GM23338 (cell line): ENCODE results near the gene PAPOLB. TPM values are rescaled to one million over a fixed set of nuclear protein-coding genes. Genes with fewer than 3 reads are reported as not detected.

ENCODE experiments used
- ATAC-seq: fragments of 200-7000 bp; cut with Tn5 transposase; 3 replicates; pipeline ENCODE4 v1.9.1; 2020
- DNase-seq: peaks from one replicate; pipeline ENCODE4 v3.0.0-alpha.2; 2015; ENCODE audit warnings: low spot score
- H2AFZ ChIP-seq: fragments of 200-600 bp; sonication (generic); 2 replicates; pipeline ENCODE4 v1.8.0; 2016; ENCODE audit warnings: antibody characterized with exemption, mild to moderate bottlenecking, moderate library complexity
- H3F3A ChIP-seq: fragments of 200-600 bp; sonication (generic); replicated peaks from 2 replicates; pipeline ENCODE4 v1.8.0; 2017; ENCODE audit warnings: antibody characterized with exemption, mixed run types, low read depth
- H3K27ac ChIP-seq: fragments of 200-600 bp; sonication (generic); 2 replicates; pipeline ENCODE4 v1.6.1; 2016; ENCODE audit warnings: low read depth
- H3K27me3 ChIP-seq: fragments of 200-600 bp; sonication (generic); 2 replicates; pipeline ENCODE4 v1.8.0; 2016; ENCODE audit warnings: mild to moderate bottlenecking, mixed run types, moderate library complexity; ENCODE audit not compliant: insufficient read depth
- H3K36me3 ChIP-seq: fragments of 200-600 bp; sonication (generic); 2 replicates; pipeline ENCODE4 v1.8.0; 2016; ENCODE audit warnings: mild to moderate bottlenecking; ENCODE audit not compliant: insufficient read depth
- H3K4me1 ChIP-seq: fragments of 200-600 bp; sonication (generic); 2 replicates; pipeline ENCODE4 v1.8.0; 2016; ENCODE audit warnings: mild to moderate bottlenecking, moderate library complexity; ENCODE audit not compliant: insufficient read depth
- H3K4me2 ChIP-seq: fragments of 200-600 bp; sonication (generic); 2 replicates; pipeline ENCODE4 v1.7.1; 2017; ENCODE audit warnings: mixed run types
- H3K4me3 ChIP-seq: fragments of 200-600 bp; sonication (generic); 2 replicates; pipeline ENCODE4 v1.6.1; 2016; ENCODE audit warnings: mixed run types
- H3K79me2 ChIP-seq: fragments of 200-600 bp; sonication (generic); replicated peaks from 2 replicates; pipeline ENCODE4 v1.8.0; 2017; ENCODE audit warnings: mild to moderate bottlenecking; ENCODE audit not compliant: insufficient read depth
- H3K9me2 ChIP-seq: fragments of 200-600 bp; sonication (generic); 2 replicates; pipeline ENCODE4 v1.8.0; 2017; ENCODE audit not compliant: insufficient read depth
- H4K20me1 ChIP-seq: fragments of 200-600 bp; sonication (generic); replicated peaks from 2 replicates; pipeline ENCODE4 v1.8.0; 2017; ENCODE audit warnings: mild to moderate bottlenecking; ENCODE audit not compliant: insufficient read depth
- H3K27ac Mint-ChIP-seq: 2 replicates; pipeline ENCODE4 v1.8.0; 2020; ENCODE audit warnings: inconsistent platforms, mild to moderate bottlenecking, moderate library complexity, mixed read lengths
- H3K27me3 Mint-ChIP-seq: 3 replicates; pipeline ENCODE4 v1.8.0; 2022; ENCODE audit warnings: low read depth, mild to moderate bottlenecking, moderate library complexity, mixed read lengths, inconsistent platforms; ENCODE audit not compliant: insufficient read depth, poor library complexity
- H3K36me3 Mint-ChIP-seq: 3 replicates; pipeline ENCODE4 v1.8.0; 2021; ENCODE audit warnings: low read depth, mild to moderate bottlenecking, inconsistent platforms, moderate library complexity, mixed read lengths
- H3K4me1 Mint-ChIP-seq: 3 replicates; pipeline ENCODE4 v1.8.0; 2020; ENCODE audit warnings: mild to moderate bottlenecking, inconsistent platforms, mixed read lengths
- H3K4me3 Mint-ChIP-seq: 3 replicates; pipeline ENCODE4 v1.8.0; 2021; ENCODE audit warnings: moderate library complexity, mild to moderate bottlenecking, inconsistent platforms, mixed read lengths
- H3K9me3 Mint-ChIP-seq: 3 replicates; pipeline ENCODE4 v1.8.0; 2020; ENCODE audit warnings: moderate library complexity, mild to moderate bottlenecking, inconsistent platforms, mixed read lengths
- CREB1 ChIP-seq: fragments of 250-450 bp; sonication (Bioruptor Pico); IDR thresholded peaks from 2 replicates; pipeline ENCODE4 v1.5.0; 2020; ENCODE audit warnings: low read depth, mild to moderate bottlenecking, moderate library complexity
- CTCF ChIP-seq, 2 experiments: fragments of 200-600 bp in 1 of 2; sonication (generic) in 1 of 2; conservative IDR thresholded peaks; 2 replicates each; pipeline versions ENCODE4 v1.5.1 to v1.6.1; 2016 to 2017; ENCODE audit warnings: antibody characterized with exemption in 2 of 2, low read depth in 2 of 2, mild to moderate bottlenecking in 2 of 2, moderate library complexity in 1 of 2
- REST ChIP-seq: IDR thresholded peaks from one replicate; pipeline ENCODE4 v1.6.1; 2018; ENCODE audit warnings: antibody characterized with exemption; ENCODE audit not compliant: unreplicated experiment
- STAT1 ChIP-seq: IDR thresholded peaks from one replicate; pipeline ENCODE4 v1.6.1; 2016; ENCODE audit warnings: antibody characterized with exemption; ENCODE audit not compliant: unreplicated experiment
- ZNF114 ChIP-seq: fragments of 250-450 bp; sonication (Bioruptor Pico); IDR thresholded peaks from 2 replicates; pipeline ENCODE4 v1.5.0; 2020; ENCODE audit warnings: mild to moderate bottlenecking, moderate library complexity
- polyA plus RNA-seq: library from polyadenylated mRNA; unstranded; fragments of >200 nt; fragmentation: Nextera tagmentation; extraction: Ambion mirVana; gene quantifications from 2 replicates; pipeline ENCODE4 v1.2.1, GENCODE V29; 2016
- total RNA-seq: library from RNA; depleted of rRNA; stranded (reverse); fragments of >200 nt; shearing (Covaris generic); gene quantifications from 2 replicates; pipeline ENCODE4 v1.2.3, GENCODE V29; 2014
- TF ChIP-seq, protein P1 (sequence below): fragments of 250-450 bp; sonication (Bioruptor Pico); IDR thresholded peaks from 2 replicates; pipeline ENCODE4 v1.5.0; 2020; ENCODE audit warnings: mild to moderate bottlenecking, moderate library complexity
- TF ChIP-seq, protein P2 (sequence below): IDR thresholded peaks from 2 replicates; pipeline ENCODE4 v1.6.1; 2016; ENCODE audit warnings: antibody characterized with exemption

The PAPOLB gene
- total and polyA plus RNA-seq, 2 experiments from 2014 or later = 0.08 to 0.42 TPM

- TF ChIP-seq, protein P1, sequence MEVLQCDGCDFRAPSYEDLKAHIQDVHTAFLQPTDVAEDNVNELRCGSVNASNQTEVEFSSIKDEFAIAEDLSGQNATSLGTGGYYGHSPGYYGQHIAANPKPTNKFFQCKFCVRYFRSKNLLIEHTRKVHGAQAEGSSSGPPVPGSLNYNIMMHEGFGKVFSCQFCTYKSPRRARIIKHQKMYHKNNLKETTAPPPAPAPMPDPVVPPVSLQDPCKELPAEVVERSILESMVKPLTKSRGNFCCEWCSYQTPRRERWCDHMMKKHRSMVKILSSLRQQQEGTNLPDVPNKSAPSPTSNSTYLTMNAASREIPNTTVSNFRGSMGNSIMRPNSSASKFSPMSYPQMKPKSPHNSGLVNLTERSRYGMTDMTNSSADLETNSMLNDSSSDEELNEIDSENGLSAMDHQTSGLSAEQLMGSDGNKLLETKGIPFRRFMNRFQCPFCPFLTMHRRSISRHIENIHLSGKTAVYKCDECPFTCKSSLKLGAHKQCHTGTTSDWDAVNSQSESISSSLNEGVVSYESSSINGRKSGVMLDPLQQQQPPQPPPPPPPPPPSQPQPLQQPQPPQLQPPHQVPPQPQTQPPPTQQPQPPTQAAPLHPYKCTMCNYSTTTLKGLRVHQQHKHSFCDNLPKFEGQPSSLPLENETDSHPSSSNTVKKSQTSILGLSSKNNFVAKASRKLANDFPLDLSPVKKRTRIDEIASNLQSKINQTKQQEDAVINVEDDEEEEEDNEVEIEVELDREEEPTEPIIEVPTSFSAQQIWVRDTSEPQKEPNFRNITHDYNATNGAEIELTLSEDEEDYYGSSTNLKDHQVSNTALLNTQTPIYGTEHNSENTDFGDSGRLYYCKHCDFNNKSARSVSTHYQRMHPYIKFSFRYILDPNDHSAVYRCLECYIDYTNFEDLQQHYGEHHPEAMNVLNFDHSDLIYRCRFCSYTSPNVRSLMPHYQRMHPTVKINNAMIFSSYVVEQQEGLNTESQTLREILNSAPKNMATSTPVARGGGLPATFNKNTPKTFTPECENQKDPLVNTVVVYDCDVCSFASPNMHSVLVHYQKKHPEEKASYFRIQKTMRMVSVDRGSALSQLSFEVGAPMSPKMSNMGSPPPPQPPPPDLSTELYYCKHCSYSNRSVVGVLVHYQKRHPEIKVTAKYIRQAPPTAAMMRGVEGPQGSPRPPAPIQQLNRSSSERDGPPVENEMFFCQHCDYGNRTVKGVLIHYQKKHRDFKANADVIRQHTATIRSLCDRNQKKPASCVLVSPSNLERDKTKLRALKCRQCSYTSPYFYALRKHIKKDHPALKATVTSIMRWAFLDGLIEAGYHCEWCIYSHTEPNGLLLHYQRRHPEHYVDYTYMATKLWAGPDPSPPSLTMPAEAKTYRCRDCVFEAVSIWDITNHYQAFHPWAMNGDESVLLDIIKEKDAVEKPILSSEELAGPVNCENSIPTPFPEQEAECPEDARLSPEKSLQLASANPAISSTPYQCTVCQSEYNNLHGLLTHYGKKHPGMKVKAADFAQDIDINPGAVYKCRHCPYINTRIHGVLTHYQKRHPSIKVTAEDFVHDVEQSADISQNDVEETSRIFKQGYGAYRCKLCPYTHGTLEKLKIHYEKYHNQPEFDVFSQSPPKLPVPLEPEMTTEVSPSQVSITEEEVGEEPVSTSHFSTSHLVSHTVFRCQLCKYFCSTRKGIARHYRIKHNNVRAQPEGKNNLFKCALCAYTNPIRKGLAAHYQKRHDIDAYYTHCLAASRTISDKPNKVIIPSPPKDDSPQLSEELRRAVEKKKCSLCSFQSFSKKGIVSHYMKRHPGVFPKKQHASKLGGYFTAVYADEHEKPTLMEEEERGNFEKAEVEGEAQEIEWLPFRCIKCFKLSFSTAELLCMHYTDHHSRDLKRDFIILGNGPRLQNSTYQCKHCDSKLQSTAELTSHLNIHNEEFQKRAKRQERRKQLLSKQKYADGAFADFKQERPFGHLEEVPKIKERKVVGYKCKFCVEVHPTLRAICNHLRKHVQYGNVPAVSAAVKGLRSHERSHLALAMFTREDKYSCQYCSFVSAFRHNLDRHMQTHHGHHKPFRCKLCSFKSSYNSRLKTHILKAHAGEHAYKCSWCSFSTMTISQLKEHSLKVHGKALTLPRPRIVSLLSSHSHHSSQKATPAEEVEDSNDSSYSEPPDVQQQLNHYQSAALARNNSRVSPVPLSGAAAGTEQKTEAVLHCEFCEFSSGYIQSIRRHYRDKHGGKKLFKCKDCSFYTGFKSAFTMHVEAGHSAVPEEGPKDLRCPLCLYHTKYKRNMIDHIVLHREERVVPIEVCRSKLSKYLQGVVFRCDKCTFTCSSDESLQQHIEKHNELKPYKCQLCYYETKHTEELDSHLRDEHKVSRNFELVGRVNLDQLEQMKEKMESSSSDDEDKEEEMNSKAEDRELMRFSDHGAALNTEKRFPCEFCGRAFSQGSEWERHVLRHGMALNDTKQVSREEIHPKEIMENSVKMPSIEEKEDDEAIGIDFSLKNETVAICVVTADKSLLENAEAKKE (CRISPR knock-in tag) = no peak
- TF ChIP-seq ZNF114 (CRISPR knock-in tag) (no peak), CREB1 (CRISPR knock-in tag) (no peak), STAT1 (no peak)
- TF ChIP-seq, protein P2, sequence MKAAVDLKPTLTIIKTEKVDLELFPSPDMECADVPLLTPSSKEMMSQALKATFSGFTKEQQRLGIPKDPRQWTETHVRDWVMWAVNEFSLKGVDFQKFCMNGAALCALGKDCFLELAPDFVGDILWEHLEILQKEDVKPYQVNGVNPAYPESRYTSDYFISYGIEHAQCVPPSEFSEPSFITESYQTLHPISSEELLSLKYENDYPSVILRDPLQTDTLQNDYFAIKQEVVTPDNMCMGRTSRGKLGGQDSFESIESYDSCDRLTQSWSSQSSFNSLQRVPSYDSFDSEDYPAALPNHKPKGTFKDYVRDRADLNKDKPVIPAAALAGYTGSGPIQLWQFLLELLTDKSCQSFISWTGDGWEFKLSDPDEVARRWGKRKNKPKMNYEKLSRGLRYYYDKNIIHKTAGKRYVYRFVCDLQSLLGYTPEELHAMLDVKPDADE = no peak
Observed at GRCh38 chr7:4815121-4815520, 46.7 kb downstream of the PAPOLB start (continued).

GRCh38 chr7:4814433-4814832 lies 47.4 kb downstream of the PAPOLB start:
- Histone ChIP-seq H3K36me3 (no peaks in the 10 kb centered on the region), H3K9me2 (no peaks in the 10 kb centered on the region), H3K4me2 (no peak overlapping the region), H3K79me2 (no peaks in the 10 kb centered on the region), H3K27me3 (no peaks in the 10 kb centered on the region), H3K4me3 (no peak overlapping the region), H4K20me1 (no peaks in the 10 kb centered on the region), H3K27ac (no peak overlapping the region), H3F3A (no peaks in the 10 kb centered on the region), H2AFZ (no peak overlapping the region), H3K4me1 (no peaks in the 10 kb centered on the region)
- Mint-ChIP-seq H3K9me3 (peaks cover 9% of the 10 kb centered on the region; the same call in 1 of the 3 replicates), H3K27ac (no peak overlapping the region), H3K36me3 (no peaks in the 10 kb centered on the region), H3K27me3 (peaks cover 10% of the 10 kb centered on the region), H3K4me3 (no peak overlapping the region), H3K4me1 (no peaks in the 10 kb centered on the region; the same call in 2 of the 3 replicates)
- DNase-seq (no peak), ATAC-seq (no peak)
- TF ChIP-seq CTCF (conservative IDR thresholded peaks at IDR 0.05; ENCODE audit: low read depth in 2 of 2) = no peak
- no peak for TF ChIP-seq CREB1 (CRISPR knock-in tag)
- no peak for TF ChIP-seq REST
- TF ChIP-seq ZNF114 (CRISPR knock-in tag) = no peak
